Central memory CD4-positive, alpha-beta T cell (primary cell): ENCODE results near the gene PITPNC1.
"Not testable (repeated sequence)": the region's sequence is repeated elsewhere in the genome, so short reads cannot be mapped to it uniquely, and the experiment has no call there.

Source experiments
- DNase-seq: peaks from one replicate; pipeline ENCODE4 v3.0.0; 2022

PITPNC1 gene

GRCh38 chr17:67696853-67697498, 319.9 kb downstream of the PITPNC1 start:
- DNase-seq, result no peak

GRCh38 chr17:67700037-67700724, 323.1 kb downstream of the PITPNC1 start:
- DNase-seq, result no peak

- no peak for DNase-seq
Observed at GRCh38 chr17:67700725-67701119, 323.6 kb downstream of the PITPNC1 start.

GRCh38 chr17:67702861-67703260, 325.8 kb downstream of the PITPNC1 start:
- not testable (repeated sequence) for DNase-seq

- DNase-seq, result no peak
Observed at GRCh38 chr17:67707442-67707841, 330.4 kb downstream of the PITPNC1 start.

- no peak for DNase-seq
Observed at GRCh38 chr17:67708378-67708777, 331.3 kb downstream of the PITPNC1 start.

- no peak for DNase-seq
Observed at GRCh38 chr17:67711916-67712315, 334.8 kb downstream of the PITPNC1 start.

GRCh38 chr17:67712375-67712774, 335.3 kb downstream of the PITPNC1 start:
- DNase-seq, result no peak

GRCh38 chr17:67713169-67713568, 336.1 kb downstream of the PITPNC1 start:
- DNase-seq, result no peak

GRCh38 chr17:67716405-67716798, 339.3 kb downstream of the PITPNC1 start:
- no peak for DNase-seq

GRCh38 chr17:67717192-67717623, 340.1 kb downstream of the PITPNC1 start:
- no peak for DNase-seq

- DNase-seq, result peak; percentile 99
Observed at GRCh38 chr17:67717624-67718324, 340.7 kb downstream of the PITPNC1 start, which contains the start of gene NOL11. NOL11 (plus strand) TSS chr17:67717936; CDS start chr17:67717948, 12 bp downstream.

- no peak for DNase-seq
Observed at GRCh38 chr17:67718325-67718941, 341.4 kb downstream of the PITPNC1 start.

GRCh38 chr17:67725373-67725791, 348.3 kb downstream of the PITPNC1 start:
- DNase-seq, result peak; percentile 58

GRCh38 chr17:67725807-67726206, 348.7 kb downstream of the PITPNC1 start:
- no peak for DNase-seq

- DNase-seq, result not testable (repeated sequence)
Observed at GRCh38 chr17:67727152-67728039, 350.3 kb downstream of the PITPNC1 start.

- DNase-seq, result no peak
Observed at GRCh38 chr17:67729903-67730302, 352.8 kb downstream of the PITPNC1 start.

- DNase-seq, result no peak
Observed at GRCh38 chr17:67730731-67731130, 353.6 kb downstream of the PITPNC1 start.

GRCh38 chr17:67733449-67733848, 356.4 kb downstream of the PITPNC1 start:
- DNase-seq, result no peak

- no peak for DNase-seq
Observed at GRCh38 chr17:67737145-67737544, 360.1 kb downstream of the PITPNC1 start.

GRCh38 chr17:67742025-67742424, 364.9 kb downstream of the PITPNC1 start:
- DNase-seq, result no peak
